Calu3 (cell line): ENCODE measurements around the gene PLAU. TPM values are rescaled to one million over a fixed set of nuclear protein-coding genes. Genes with fewer than 3 reads are reported as not detected.
A peak's percentile ranks its signal among the peaks of the same experiment; 100 is the strongest.

Experiments
- Bru-seq: library from RNA; stranded (reverse); fragments of 400-500 nt; gene quantifications from one replicate; lab custom pipeline; 2021; lab: Mats Ljungman, UMichigan
- BruChase-seq, 2 experiments: library from RNA; stranded (reverse); fragments of 400-500 nt; gene quantifications; one replicate each; lab custom pipeline; 2021; lab: Mats Ljungman, UMichigan
- BruUV-seq: library from RNA; stranded (reverse); fragments of 400-500 nt; replicated peaks from 2 replicates; lab custom pipeline; 2021; lab: Mats Ljungman, UMichigan
- CTCF ChIA-PET: fragments of 300-600 bp; sonication (Branson Sonifier 250); formaldehyde crosslinking; loops from one replicate; lab custom pipeline; 2022; ENCODE audit warnings: antibody characterized with exemption; lab: Charles Lee
- DNase-seq: peaks from one replicate; pipeline ENCODE4 v3.0.0; 2022
- H3K27ac Mint-ChIP-seq: one replicate; pipeline ENCODE4 v1.8.0; 2022; ENCODE audit warnings: mixed read lengths; ENCODE audit not compliant: unreplicated experiment
- H3K27me3 Mint-ChIP-seq: one replicate; pipeline ENCODE4 v1.8.0; 2022; ENCODE audit warnings: mixed read lengths; ENCODE audit not compliant: unreplicated experiment
- H3K36me3 Mint-ChIP-seq: one replicate; pipeline ENCODE4 v1.8.0; 2022; ENCODE audit warnings: mild to moderate bottlenecking, moderate library complexity, mixed read lengths; ENCODE audit not compliant: insufficient read depth, unreplicated experiment
- H3K4me1 Mint-ChIP-seq: one replicate; pipeline ENCODE4 v1.8.0; 2022; ENCODE audit warnings: mild to moderate bottlenecking, low read depth, mixed read lengths; ENCODE audit not compliant: unreplicated experiment
- H3K4me3 Mint-ChIP-seq: one replicate; pipeline ENCODE4 v1.8.0; 2022; ENCODE audit warnings: mild to moderate bottlenecking, low read depth, moderate library complexity, mixed read lengths; ENCODE audit not compliant: unreplicated experiment
- H3K9me3 Mint-ChIP-seq: one replicate; pipeline ENCODE4 v1.8.0; 2022; ENCODE audit warnings: low read depth, mixed read lengths; ENCODE audit not compliant: unreplicated experiment
- CTCF ChIP-seq: fragments of 200-600 bp; IDR thresholded peaks from one replicate; pipeline ENCODE4 v1.8.0; 2022; ENCODE audit warnings: antibody characterized with exemption; ENCODE audit not compliant: unreplicated experiment
- intact Hi-C: fragments of 100-400 bp; cut with micrococcal nuclease; formaldehyde crosslinking; loops from one replicate; pipeline ENCODE4 v1.10.0; 2022; ENCODE audit not compliant: unreplicated experiment
- long read RNA-seq: library from polyadenylated mRNA; stranded (forward); transcript quantifications from one replicate; pipeline ENCODE4 v2.0.0, GENCODE V29; 2022
- total RNA-seq: library from RNA; stranded (reverse); gene quantifications from 2 replicates; pipeline ENCODE4 v1.2.3, GENCODE V29; 2022

PLAU gene
- 655 and 706 TPM in 2 replicates for total RNA-seq
- percentile 99 among the genes with signal in this experiment for Bru-seq, nascent RNA
- percentile 100 among the genes with signal in this experiment for BruChase-seq, experiment 1, labeled RNA remaining after a 6-hour chase
- BruChase-seq, experiment 2, labeled RNA remaining after a 2-hour chase, result percentile 100 among the genes with signal in this experiment
- long read RNA-seq, transcript PLAU-201 (11 exons, 2,321 nt), result major isoform, 1,415 of 1,683 reads
- long read RNA-seq, partial matches to known transcripts, result 49 of 1,683 reads
- long read RNA-seq, other reads (novel, unspliced or antisense), result 219 of 1,683 reads

GRCh38 chr10:73910764-73911552, at the start of gene PLAU:
TSS of gene PLAU (plus strand) at chr10:73911132. CDS start at chr10:73911556, 424 bp downstream.
- Mint-ChIP-seq H3K4me3 (peak within 1 kb of the TSS; percentile 100), H3K4me1 (peaks cover 78% of the 10 kb centered on the region), H3K27ac (peak within 1 kb of the TSS; percentile 100), H3K27me3 (no peaks in the 10 kb centered on the region), H3K36me3 (peaks cover 92% of the 10 kb centered on the region), H3K9me3 (no peaks in the 10 kb centered on the region)
- no peak for TF ChIP-seq CTCF
- intact Hi-C loops, result no loop called here
- DNase-seq, result peak; percentile 77
- CTCF ChIA-PET, result interaction anchor here (1.2 to 3.6 kb wide), 2 partner anchors 23 to 45 kb away, joined by 3 to 51 read pairs; no protein-coding TSS in a partner anchor
- no TSS peak for BruUV-seq

- H3K9me3 Mint-ChIP-seq, result no peaks in the 10 kb centered on the region
- intact Hi-C loops, result no loop called here
- no peak overlapping the region for H3K4me3 Mint-ChIP-seq
- H3K4me1 Mint-ChIP-seq, result no peaks in the 10 kb centered on the region
- CTCF ChIA-PET, result interaction anchor here (0.7 to 1.0 kb wide), 3 partner anchors 10 to 163 kb away, joined by 3 to 5 read pairs (median 5); no protein-coding TSS in a partner anchor
- H3K27me3 Mint-ChIP-seq, result no peaks in the 10 kb centered on the region
- DNase-seq, result no peak
- TF ChIP-seq CTCF, result no peak
- H3K36me3 Mint-ChIP-seq, result peaks cover 52% of the 10 kb centered on the region
- H3K27ac Mint-ChIP-seq, result no peak overlapping the region
- no TSS peak for BruUV-seq
These were observed 48.9 kb upstream of the PLAU start for GRCh38 chr10:73862011-73862410.

GRCh38 chr10:73863039-73863817, 47.7 kb upstream of the PLAU start:
- Mint-ChIP-seq H3K9me3 (no peaks in the 10 kb centered on the region), H3K27ac (no peak overlapping the region)
- CTCF ChIA-PET, result interaction anchor here (0.8 to 1.3 kb wide), 2 partner anchors 16 to 162 kb away, joined by 3 to 5 read pairs; no protein-coding TSS in a partner anchor

More at GRCh38 chr10:73863039-73863817, 47.7 kb upstream of the PLAU start:
- H3K4me1 Mint-ChIP-seq, result no peaks in the 10 kb centered on the region
- intact Hi-C loops, result no loop called here
- peaks cover 47% of the 10 kb centered on the region for H3K36me3 Mint-ChIP-seq
- no peak for TF ChIP-seq CTCF
- H3K27me3 Mint-ChIP-seq, result no peaks in the 10 kb centered on the region
- H3K4me3 Mint-ChIP-seq, result no peak overlapping the region
- DNase-seq, result no peak
- BruUV-seq, result no TSS peak
